ENCODE results near the gene WBP2. TPM values are rescaled to one million over a fixed set of nuclear protein-coding genes. Genes with fewer than 3 reads are reported as not detected.

The WBP2 gene
- polyA plus RNA-seq, 3 donors, result 62.4 to 93.3 (median 67.9) TPM

DNA sequence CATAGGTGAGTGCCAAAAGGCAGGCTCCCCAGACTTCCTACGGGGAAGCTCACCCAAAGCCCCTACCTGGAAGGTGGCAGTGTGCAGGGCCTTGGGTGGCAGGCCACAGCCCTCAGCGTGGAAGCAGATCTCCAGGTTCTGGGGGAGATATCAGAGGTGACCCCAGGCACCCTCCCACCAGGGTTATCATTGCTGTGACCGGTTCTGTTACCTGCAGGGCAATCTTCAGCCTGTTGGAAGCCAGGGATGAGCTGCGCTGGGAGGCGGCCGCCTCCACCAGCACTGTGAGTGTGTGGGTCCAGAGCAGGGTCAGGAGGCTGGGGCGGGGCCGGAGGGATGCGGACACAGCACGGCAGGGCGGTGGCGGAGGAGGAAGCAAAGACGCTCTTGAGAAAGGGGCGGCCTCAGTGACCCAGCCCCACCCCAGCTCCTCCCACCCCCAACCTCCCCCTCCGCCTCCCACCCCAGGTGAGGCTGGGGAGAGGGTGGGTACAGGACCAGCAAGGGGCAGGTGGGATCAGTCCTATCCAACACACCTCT is 24.0 kb downstream of the WBP2 start:
- peaks cover 0 to 2% (median 0%) of the 10 kb centered on the region in 3 donors for H3K27me3 Mint-ChIP-seq (ENCODE audit: low read depth in 3 of 3)
- Histone ChIP-seq H3K4me1 (ENCODE audit: control insufficient read depth in 1 of 2, insufficient read depth in 2 of 2, low read length in 2 of 2) (peaks cover 14 to 29% of the 10 kb centered on the region in 2 donors), H3K79me2 (ENCODE audit: insufficient read depth, low read length) (no peaks in the 10 kb centered on the region), H3K4me2 (replicated peaks; ENCODE audit: extremely low read depth, low read length, poor library complexity, severe bottlenecking) (no peak overlapping the region), H3K27ac (ENCODE audit: low read depth in 1 of 2, low read length in 2 of 2) (peak overlapping the region in 1 of 2 donors; percentile 87), H3K9ac (ENCODE audit: insufficient read depth, low read length, poor library complexity, severe bottlenecking) (no peak overlapping the region), H4K20me1 (ENCODE audit: insufficient read depth, low read length) (peaks cover 86% of the 10 kb centered on the region), H3K27me3 (ENCODE audit: control insufficient read depth in 2 of 2, insufficient read depth in 2 of 2, low read length in 2 of 2) (no peaks in the 10 kb centered on the region), H3K9me3 (replicated peaks in 1 of 2; ENCODE audit: control insufficient read depth in 1 of 2, insufficient read depth in 1 of 2, low read length in 2 of 2) (no peaks in the 10 kb centered on the region), H2AFZ (ENCODE audit: insufficient read depth, low read depth, low read length, poor library complexity, severe bottlenecking) (no peak overlapping the region), H3K4me3 (replicated peaks in 1 of 3; ENCODE audit: low read depth in 2 of 3, low read length in 3 of 3) (no peak overlapping the region), H3K36me3 (replicated peaks in 1 of 2; ENCODE audit: control insufficient read depth in 1 of 2, insufficient read depth in 2 of 2, low read length in 2 of 2) (peaks cover 69 to 90% of the 10 kb centered on the region in 2 donors)
- H3K4me1 Mint-ChIP-seq, result peaks cover 31% of the 10 kb centered on the region
- H3K36me3 Mint-ChIP-seq, result peaks cover 58 to 86% of the 10 kb centered on the region in 2 donors
- WGBS (ENCODE audit: insufficient coverage), result 92% methylated on average over 4 of the region's 15 CpGs
- DNase-seq, result no peak
- H3K9me3 Mint-ChIP-seq, result no peaks in the 10 kb centered on the region
- H3K4me3 Mint-ChIP-seq, result no peak overlapping the region
- intact Hi-C loops (cut with micrococcal nuclease), result no loop called here
- TF ChIP-seq, protein P1, sequence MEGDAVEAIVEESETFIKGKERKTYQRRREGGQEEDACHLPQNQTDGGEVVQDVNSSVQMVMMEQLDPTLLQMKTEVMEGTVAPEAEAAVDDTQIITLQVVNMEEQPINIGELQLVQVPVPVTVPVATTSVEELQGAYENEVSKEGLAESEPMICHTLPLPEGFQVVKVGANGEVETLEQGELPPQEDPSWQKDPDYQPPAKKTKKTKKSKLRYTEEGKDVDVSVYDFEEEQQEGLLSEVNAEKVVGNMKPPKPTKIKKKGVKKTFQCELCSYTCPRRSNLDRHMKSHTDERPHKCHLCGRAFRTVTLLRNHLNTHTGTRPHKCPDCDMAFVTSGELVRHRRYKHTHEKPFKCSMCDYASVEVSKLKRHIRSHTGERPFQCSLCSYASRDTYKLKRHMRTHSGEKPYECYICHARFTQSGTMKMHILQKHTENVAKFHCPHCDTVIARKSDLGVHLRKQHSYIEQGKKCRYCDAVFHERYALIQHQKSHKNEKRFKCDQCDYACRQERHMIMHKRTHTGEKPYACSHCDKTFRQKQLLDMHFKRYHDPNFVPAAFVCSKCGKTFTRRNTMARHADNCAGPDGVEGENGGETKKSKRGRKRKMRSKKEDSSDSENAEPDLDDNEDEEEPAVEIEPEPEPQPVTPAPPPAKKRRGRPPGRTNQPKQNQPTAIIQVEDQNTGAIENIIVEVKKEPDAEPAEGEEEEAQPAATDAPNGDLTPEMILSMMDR (IDR thresholded peaks at IDR 0.05), result no peak
- H3K27ac Mint-ChIP-seq, result peak overlapping the region; percentile 46 to 95 (median 90)

DNA sequence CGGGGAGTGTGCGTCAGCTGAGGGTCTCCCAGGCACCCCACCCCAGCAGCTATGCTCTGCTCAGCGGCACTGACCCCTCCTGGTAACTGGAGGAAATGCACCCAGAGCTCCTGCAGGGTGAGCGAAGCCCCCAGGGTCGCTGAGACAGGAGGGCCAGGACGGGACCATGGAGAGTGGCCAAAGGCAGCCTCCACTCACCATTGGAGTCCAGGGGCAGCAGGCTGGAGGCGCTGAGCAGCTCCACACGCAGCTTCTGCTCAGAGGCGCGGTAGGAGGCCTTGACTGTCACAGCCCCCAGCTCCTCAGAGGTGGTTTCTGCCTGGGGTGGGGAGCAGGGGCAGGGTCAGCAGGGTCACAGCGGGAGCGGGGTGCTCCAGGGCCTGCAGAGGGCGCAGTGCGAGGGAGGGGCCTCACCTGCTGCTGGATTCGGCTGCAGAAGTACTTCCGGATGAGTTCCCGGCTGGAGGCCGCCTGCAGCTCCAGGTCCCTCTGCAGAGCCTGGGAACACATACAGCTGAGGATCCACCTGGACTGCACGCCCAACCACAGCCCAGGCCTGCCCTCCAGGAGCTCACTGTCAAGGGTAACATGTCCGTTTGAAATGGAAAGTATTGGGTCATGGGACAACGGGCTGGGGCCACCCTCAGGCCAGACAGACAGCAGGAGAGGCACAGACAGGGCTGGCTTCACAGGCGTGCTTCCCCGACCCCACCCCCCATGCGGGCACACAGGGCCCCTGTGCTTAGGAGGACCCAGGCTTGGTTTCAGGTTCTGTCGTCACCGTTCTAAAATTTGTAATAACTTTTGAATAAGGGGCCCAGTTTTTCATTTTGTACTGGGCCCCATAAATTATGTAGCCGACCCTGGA is 24.7 kb downstream of the WBP2 start:
- Histone ChIP-seq H4K20me1 (ENCODE audit: insufficient read depth, low read length) (peaks cover 79% of the 10 kb centered on the region), H3K27me3 (ENCODE audit: control insufficient read depth in 2 of 2, insufficient read depth in 2 of 2, low read length in 2 of 2) (no peaks in the 10 kb centered on the region), H3K4me2 (replicated peaks; ENCODE audit: extremely low read depth, low read length, poor library complexity, severe bottlenecking) (no peak overlapping the region), H3K4me3 (replicated peaks in 1 of 3; ENCODE audit: low read depth in 2 of 3, low read length in 3 of 3) (no peak overlapping the region), H2AFZ (ENCODE audit: insufficient read depth, low read depth, low read length, poor library complexity, severe bottlenecking) (no peak overlapping the region), H3K9me3 (replicated peaks in 1 of 2; ENCODE audit: control insufficient read depth in 1 of 2, insufficient read depth in 1 of 2, low read length in 2 of 2) (no peaks in the 10 kb centered on the region), H3K9ac (ENCODE audit: insufficient read depth, low read length, poor library complexity, severe bottlenecking) (no peak overlapping the region), H3K4me1 (ENCODE audit: control insufficient read depth in 1 of 2, insufficient read depth in 2 of 2, low read length in 2 of 2) (peaks cover 14 to 29% of the 10 kb centered on the region in 2 donors), H3K79me2 (ENCODE audit: insufficient read depth, low read length) (no peaks in the 10 kb centered on the region), H3K36me3 (replicated peaks in 1 of 2; ENCODE audit: control insufficient read depth in 1 of 2, insufficient read depth in 2 of 2, low read length in 2 of 2) (peaks cover 67 to 90% of the 10 kb centered on the region in 2 donors), H3K27ac (ENCODE audit: low read depth in 1 of 2, low read length in 2 of 2) (peak overlapping the region in 1 of 2 donors; percentile 58)
- H3K27me3 Mint-ChIP-seq (ENCODE audit: low read depth in 3 of 3), result peaks cover 0 to 2% (median 0%) of the 10 kb centered on the region in 3 donors
- H3K4me3 Mint-ChIP-seq, result no peak overlapping the region
- H3K27ac Mint-ChIP-seq, result peak overlapping the region in 5 of 7 donors; percentile 63 to 93 (median 83)
- TF ChIP-seq, protein P1 (IDR thresholded peaks at IDR 0.05), result peak; percentile 77
- WGBS (ENCODE audit: insufficient coverage), result 95% methylated on average over 25 of the region's 27 CpGs
- no peaks in the 10 kb centered on the region for H3K9me3 Mint-ChIP-seq
- no peak for DNase-seq
- H3K4me1 Mint-ChIP-seq, result peaks cover 31% of the 10 kb centered on the region
- H3K36me3 Mint-ChIP-seq, result peaks cover 54 to 83% of the 10 kb centered on the region in 2 donors
- intact Hi-C loops (cut with micrococcal nuclease), result no loop called here

Data from CD14-positive monocyte (primary cell).